H1 (cell line): ENCODE results near the gene BCAR3. TPM values are rescaled to one million over a fixed set of nuclear protein-coding genes. Genes with fewer than 3 reads are reported as not detected.
A peak's percentile ranks its signal among the peaks of the same experiment; 100 is the strongest.

ENCODE experiments used
- CTCF ChIA-PET: fragments of 300-600 bp; sonication (Branson Sonifier 250); formaldehyde crosslinking; loops from one replicate; lab custom pipeline; 2021; ENCODE audit not compliant: partially characterized antibody; lab: Charles Lee
- POLR2A ChIA-PET: fragments of 300-600 bp; sonication (Branson Sonifier 250); formaldehyde crosslinking; loops from one replicate; lab custom pipeline; 2021; ENCODE audit warnings: inconsistent platforms; ENCODE audit not compliant: partially characterized antibody; lab: Charles Lee
- DNase-seq, 2 experiments: peaks; one replicate each; pipeline versions ENCODE4 v3.0.0 to v3.0.0-alpha.2; 2010 to 2022; ENCODE audit warnings: low spot score in 2 of 2, low read depth in 1 of 2, mixed read lengths in 1 of 2
- FAIRE-seq: peaks from 2 replicates; lab custom pipeline; 2011; peaks lifted over from hg19 to GRCh38; lab: Jason Lieb, UNC
- H2AFZ ChIP-seq: 2 replicates; pipeline ENCODE4 v1.8.1; 2012; ENCODE audit warnings: low read length, inconsistent platforms
- H2AK5ac ChIP-seq: 2 replicates; pipeline ENCODE4 v1.6.1; 2013; ENCODE audit warnings: low read depth, low read length
- H2BK120ac ChIP-seq: replicated peaks from 2 replicates; pipeline ENCODE3; 2013; ENCODE audit warnings: low read depth, low read length, inconsistent platforms
- H2BK12ac ChIP-seq: 2 replicates; pipeline ENCODE4 v1.6.1; 2013; ENCODE audit warnings: low read depth, low read length
- H2BK15ac ChIP-seq: 2 replicates; pipeline ENCODE4 v1.6.1; 2013; ENCODE audit warnings: low read length
- H2BK20ac ChIP-seq: 2 replicates; pipeline ENCODE4 v1.6.1; 2013; ENCODE audit warnings: low read length
- H2BK5ac ChIP-seq: 2 replicates; pipeline ENCODE4 v1.6.1; 2013; ENCODE audit warnings: low read depth, low read length
- H3K14ac ChIP-seq: 2 replicates; pipeline ENCODE4 v1.6.1; 2013; ENCODE audit warnings: inconsistent platforms; ENCODE audit not compliant: insufficient read length
- H3K18ac ChIP-seq: 2 replicates; pipeline ENCODE4 v1.6.1; 2013; ENCODE audit warnings: low read length; ENCODE audit errors: extremely low read depth
- H3K23ac ChIP-seq: 2 replicates; pipeline ENCODE4 v1.6.1; 2013; ENCODE audit warnings: inconsistent platforms; ENCODE audit not compliant: insufficient read length
- H3K23me2 ChIP-seq: 2 replicates; pipeline ENCODE4 v1.6.1; 2013; ENCODE audit warnings: low read depth, low read length
- H3K27ac ChIP-seq: 2 replicates; pipeline ENCODE4 v1.6.1; 2011; ENCODE audit warnings: low read depth, low read length, inconsistent platforms
- H3K27me3 ChIP-seq, 4 experiments: replicated peaks in 1 of 4; 1 replicate in 1 of 4; 2 replicates in 3 of 4; pipeline versions ENCODE4 v1.6.1 to v1.8.1; 2011 to 2013; ENCODE audit warnings: low read length in 3 of 4, mild to moderate bottlenecking in 3 of 4, inconsistent platforms in 2 of 4, mixed read lengths in 2 of 4, moderate library complexity in 1 of 4; ENCODE audit not compliant: control insufficient read depth in 3 of 4, insufficient read depth in 3 of 4; ENCODE audit errors: extremely low read depth in 1 of 4
- H3K36me3 ChIP-seq, 4 experiments: 2 replicates each; pipeline versions ENCODE4 v1.6.1 to v1.8.1; 2011 to 2013; ENCODE audit warnings: mild to moderate bottlenecking in 4 of 4, low read length in 3 of 4, moderate library complexity in 2 of 4, control low read depth in 1 of 4, inconsistent platforms in 1 of 4; ENCODE audit not compliant: insufficient read depth in 4 of 4, control insufficient read depth in 2 of 4
- H3K4ac ChIP-seq: replicated peaks from 2 replicates; pipeline ENCODE3; 2013; ENCODE audit warnings: low read length, low read depth, mixed read lengths, inconsistent platforms; ENCODE audit not compliant: insufficient read length
- H3K4me1 ChIP-seq, 4 experiments: replicated peaks in 1 of 4; 1 replicate in 1 of 4; 2 replicates in 3 of 4; pipeline versions ENCODE4 v1.6.1 to v1.8.1; 2011 to 2013; ENCODE audit warnings: low read length in 3 of 4, inconsistent platforms in 2 of 4, mixed read lengths in 1 of 4; ENCODE audit not compliant: insufficient read depth in 4 of 4, control insufficient read depth in 3 of 4
- H3K4me2 ChIP-seq, 2 experiments: 2 replicates each; pipeline versions ENCODE4 v1.6.1 to v1.8.1; 2011 to 2013; ENCODE audit warnings: low read depth in 2 of 2, low read length in 2 of 2, control low read depth in 1 of 2, inconsistent platforms in 1 of 2, mild to moderate bottlenecking in 1 of 2; ENCODE audit not compliant: insufficient read depth in 1 of 2
- H3K4me3 ChIP-seq, 4 experiments: fragments of 200-600, 300-600 bp in 1 of 4; sonication (generic), shearing (Covaris generic), sonication (Bioruptor Twin) in 1 of 4; 2 replicates each; pipeline versions ENCODE4 v1.5.1 to v1.8.1; 2011 to 2016; ENCODE audit warnings: low read length in 4 of 4, low read depth in 3 of 4, control low read depth in 2 of 4, inconsistent platforms in 2 of 4, mild to moderate bottlenecking in 2 of 4, mixed read lengths in 1 of 4, moderate library complexity in 1 of 4; ENCODE audit not compliant: insufficient read depth in 2 of 4; ENCODE audit errors: extremely low read depth in 1 of 4
- H3K56ac ChIP-seq: replicated peaks from 2 replicates; pipeline ENCODE3; 2013; ENCODE audit warnings: low read depth, mild to moderate bottlenecking, mixed read lengths, low read length, inconsistent platforms; ENCODE audit not compliant: insufficient read length
- H3K79me1 ChIP-seq: 2 replicates; pipeline ENCODE4 v1.6.1; 2013; ENCODE audit warnings: low read depth, low read length, control low read depth
- H3K79me2 ChIP-seq, 2 experiments: 2 replicates each; pipeline versions ENCODE4 v1.6.1 to v1.8.1; 2012 to 2013; ENCODE audit warnings: low read length in 2 of 2, mild to moderate bottlenecking in 2 of 2, inconsistent platforms in 1 of 2; ENCODE audit not compliant: insufficient read depth in 2 of 2, control insufficient read depth in 1 of 2
- H3K9ac ChIP-seq, 4 experiments: replicated peaks in 1 of 4; 1 replicate in 1 of 4; 2 replicates in 3 of 4; pipeline versions ENCODE4 v1.6.1 to v1.8.1; 2011 to 2013; ENCODE audit warnings: low read depth in 3 of 4, low read length in 3 of 4, control low read depth in 2 of 4, mild to moderate bottlenecking in 2 of 4, moderate library complexity in 2 of 4, inconsistent platforms in 1 of 4; ENCODE audit errors: extremely low read depth in 1 of 4
- H3K9me3 ChIP-seq, 2 experiments: 2 replicates each; pipeline versions ENCODE4 v1.6.1 to v1.8.1; 2012 to 2013; ENCODE audit warnings: mild to moderate bottlenecking in 2 of 2, moderate library complexity in 2 of 2, control low read depth in 1 of 2, inconsistent platforms in 1 of 2, low read depth in 1 of 2, low read length in 1 of 2, mixed read lengths in 1 of 2; ENCODE audit not compliant: insufficient read depth in 2 of 2
- H4K20me1 ChIP-seq, 2 experiments: replicated peaks in 1 of 2; 2 replicates each; pipeline versions ENCODE3 to v1.8.1; 2011 to 2013; ENCODE audit warnings: inconsistent platforms in 2 of 2, low read length in 2 of 2, mild to moderate bottlenecking in 1 of 2; ENCODE audit not compliant: insufficient read depth in 2 of 2, control insufficient read depth in 1 of 2
- H4K5ac ChIP-seq: 2 replicates; pipeline ENCODE4 v1.6.1; 2013; ENCODE audit warnings: low read length, low read depth, mixed read lengths, inconsistent platforms; ENCODE audit not compliant: insufficient read length
- H4K8ac ChIP-seq: 2 replicates; pipeline ENCODE4 v1.8.0; 2013; ENCODE audit warnings: mild to moderate bottlenecking, moderate library complexity, low read length, inconsistent platforms; ENCODE audit not compliant: insufficient read depth; ENCODE audit errors: extremely low read depth
- H4K91ac ChIP-seq: replicated peaks from 2 replicates; pipeline ENCODE3; 2013; ENCODE audit warnings: low read length, mixed read lengths, inconsistent platforms; ENCODE audit not compliant: insufficient read length
- EP300 ChIP-seq, 2 experiments: IDR thresholded peaks; 1 replicate in 1 of 2; 2 replicates in 1 of 2; pipeline ENCODE4 v1.6.1; 2011 to 2012; ENCODE audit warnings: low read depth in 2 of 2, low read length in 2 of 2, mild to moderate bottlenecking in 2 of 2, borderline replicate concordance in 1 of 2, inconsistent platforms in 1 of 2, moderate library complexity in 1 of 2
- EZH2 ChIP-seq: fragments of 200-600 bp; sonication (generic); IDR thresholded peaks from 2 replicates; pipeline ENCODE4 v1.7.1; 2012; ENCODE audit warnings: low read depth, mild to moderate bottlenecking, moderate library complexity, low read length, inconsistent platforms; ENCODE audit not compliant: severe bottlenecking
- HDAC2 ChIP-seq, 2 experiments: fragments of 300-600 bp in 1 of 2; sonication (generic) in 1 of 2; IDR thresholded peaks; 2 replicates each; pipeline ENCODE4 v1.6.1; 2011 to 2012; ENCODE audit warnings: low read depth in 2 of 2, low read length in 2 of 2, mild to moderate bottlenecking in 2 of 2, moderate library complexity in 2 of 2, borderline replicate concordance in 1 of 2, inconsistent platforms in 1 of 2
- JUN ChIP-seq: IDR thresholded peaks from 2 replicates; pipeline ENCODE4 v1.6.1; 2011; ENCODE audit warnings: low read depth, mild to moderate bottlenecking, improper control_type of control experiment, low read length
- POU5F1 ChIP-seq: IDR thresholded peaks from 2 replicates; pipeline ENCODE4 v1.6.1; 2011; ENCODE audit warnings: low read depth, mild to moderate bottlenecking, low read length, moderate library complexity
- TBP ChIP-seq: IDR thresholded peaks from 2 replicates; pipeline ENCODE4 v1.6.1; 2011; ENCODE audit warnings: low read depth, low read length, improper control_type of control experiment
- TCF12 ChIP-seq: IDR thresholded peaks from 2 replicates; pipeline ENCODE4 v1.6.1; 2011; ENCODE audit warnings: low read depth, mild to moderate bottlenecking, low read length
- TEAD4 ChIP-seq: IDR thresholded peaks from 2 replicates; pipeline ENCODE4 v1.6.1; 2012; ENCODE audit warnings: low read depth, low read length, inconsistent platforms, mixed read lengths
- WGBS, 2 experiments: shearing (Covaris generic) in 1 of 2; methylation state at CpG; one replicate each; pipeline versions ENCODE4 v1.1.6 to v1.1.7; 2013 to 2015; ENCODE audit warnings: low lambda C conversion rate in 2 of 2, mixed read lengths in 2 of 2, inconsistent platforms in 1 of 2, low coverage in 1 of 2, missing lambda C conversion rate in 1 of 2; ENCODE audit not compliant: insufficient replicate concordance in 2 of 2, insufficient coverage in 1 of 2, insufficient read length in 1 of 2; ENCODE audit errors: extremely low coverage in 1 of 2, missing lambda C conversion rate in 1 of 2; 5-methylcytosine and 5-hydroxymethylcytosine counted together
- polyA plus RNA-seq, 7 experiments: library from polyadenylated mRNA; depleted of rRNA in 3 of 7; stranded (reverse) in 5 of 7; unstranded in 2 of 7; fragments of >200 nt in 5 of 7; fragments of 200-250 nt in 2 of 7; gene quantifications; 1 replicate in 5 of 7; 2 replicates in 1 of 7; 4 replicates in 1 of 7; pipeline versions ENCODE4 v1.2.1 to v1.2.3, GENCODE V29; 2011 to 2013; ENCODE audit warnings: missing spikeins in 2 of 7, mixed read lengths in 2 of 7
- total RNA-seq: library from RNA; stranded (reverse); fragmentation: NEBNext Ultra II Directional; extraction: Animal tissue kit (Norgen Biotek cat#: 25700); gene quantifications from 2 replicates; pipeline ENCODE4 v1.2.1, GENCODE V29; 2021

BCAR3 gene
- total and polyA plus RNA-seq, 2 of the 8 experiments (the other 6 are each of a cell fraction or from before 2014, with no cell fraction given): 5.6 to 9.2 TPM

DNA sequence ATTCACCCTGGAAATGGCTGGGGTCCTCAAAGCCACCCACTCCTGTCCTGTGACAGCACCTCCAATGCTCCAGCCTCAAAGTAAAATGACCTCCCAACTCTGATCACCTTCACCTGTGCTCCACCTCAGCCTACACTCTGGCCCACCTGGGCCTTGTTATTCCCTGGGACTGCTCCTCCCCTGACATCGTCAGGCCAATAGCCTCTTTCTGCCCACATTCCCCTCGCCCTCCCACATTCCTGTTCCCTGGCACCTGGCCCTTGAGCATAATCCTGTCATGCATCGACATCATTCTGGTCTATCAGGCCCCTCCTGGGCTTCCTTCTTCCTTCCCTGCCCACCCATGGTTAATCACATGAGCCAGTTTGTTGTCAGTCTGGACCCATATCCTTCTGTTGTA lies 13.2 kb upstream of the BCAR3 start:
- no peak overlapping the region for H3K4me2 ChIP-seq
- H3K23ac ChIP-seq: no peak overlapping the region
- H3K36me3 ChIP-seq: no peaks in the 10 kb centered on the region
- H3K9ac ChIP-seq: no peak overlapping the region
- H3K4me3 ChIP-seq: no peak overlapping the region
- POLR2A ChIA-PET: no interaction called here
- no peak overlapping the region for H3K56ac ChIP-seq
- TF ChIP-seq HDAC2 (IDR thresholded peaks at IDR 0.05; ENCODE audit: borderline replicate concordance in 1 of 2, low read depth in 2 of 2, low read length in 2 of 2) (no peak), EP300 (IDR thresholded peaks at IDR 0.05; ENCODE audit: borderline replicate concordance in 1 of 2, low read depth in 2 of 2, low read length in 2 of 2) (no peak), JUN (no peak), POU5F1 (no peak), TBP (no peak), TCF12 (0 out of 2 replicates have a peak, but pooled peaks have one; percentile 40), EZH2 (no peak), TEAD4 (peak; percentile 85)
- TF ChIP-seq, all 59 proteins: peak for 2
- no peak overlapping the region for H2BK20ac ChIP-seq
- 80% methylated on average over 3 of the region's 3 CpGs; no CpG with 5 or more reads in 1 of the 2 experiments for WGBS, 2 experiments
- no peak overlapping the region for H2BK15ac ChIP-seq
- H2AFZ ChIP-seq: no peak overlapping the region
- no peak overlapping the region for H3K4ac ChIP-seq
- H3K4me1 ChIP-seq: peaks cover 0 to 4% (median 1%) of the 10 kb centered on the region in 4 experiments; a peak in 3 of 7 replicates
- DNase-seq: no peak
- peaks cover 2% of the 10 kb centered on the region; the same call in 1 of the 2 replicates for H3K23me2 ChIP-seq
- no peaks in the 10 kb centered on the region for H4K20me1 ChIP-seq
- H4K91ac ChIP-seq: no peak overlapping the region
- H2BK12ac ChIP-seq: no peak overlapping the region
- no peaks in the 10 kb centered on the region for H3K79me2 ChIP-seq
- no peaks in the 10 kb centered on the region for H3K79me1 ChIP-seq
- no peak overlapping the region for H2BK5ac ChIP-seq
- H2AK5ac ChIP-seq: no peak overlapping the region
- H3K27me3 ChIP-seq: no peaks in the 10 kb centered on the region
- no peak overlapping the region for H3K14ac ChIP-seq
- FAIRE-seq: no peak
- H3K27ac ChIP-seq: no peak overlapping the region
- H4K5ac ChIP-seq: no peak overlapping the region
- no peak overlapping the region for H3K18ac ChIP-seq
- CTCF ChIA-PET: interaction anchor here (1.2 to 1.5 kb wide), 3 partner anchors 40 to 120 kb away, joined by 3 to 4 read pairs (median 3); no protein-coding TSS in a partner anchor
- H3K9me3 ChIP-seq: no peaks in the 10 kb centered on the region
- H4K8ac ChIP-seq: no peak overlapping the region
- no peak overlapping the region for H2BK120ac ChIP-seq
